Measurements from ENCODE around the gene GAS7.

GAS7 gene

GRCh38 chr17:10156077-10156435, 42.4 kb downstream of the GAS7 start:
- POLR2A ChIA-PET = no interaction called here

GRCh38 chr17:10155371-10156076, 42.9 kb downstream of the GAS7 start:
- TF ChIP-seq CTCF (IDR thresholded peaks at IDR 0.05; ENCODE audit: insufficient read depth, low read length, missing control alignments) = no peak

More at GRCh38 chr17:10156077-10156435, 42.4 kb downstream of the GAS7 start:
- CTCF ChIA-PET = no interaction called here
- DNase-seq (ENCODE audit: low read depth, low spot score) = no peak
- no peak for TF ChIP-seq CTCF (IDR thresholded peaks at IDR 0.05; ENCODE audit: insufficient read depth, low read length, missing control alignments)
- H3K4me3 ChIP-seq (ENCODE audit: low read depth, low read length) = no peak overlapping the region

GRCh38 chr17:10151667-10152496, 46.5 kb downstream of the GAS7 start:
- H3K4me3 ChIP-seq (ENCODE audit: low read depth, low read length) = no peak overlapping the region
- ChIA-PET POLR2A (no interaction called here), CTCF (interaction anchor here (0.8 to 1.5 kb wide), 2 partner anchors 10 to 37 kb away, joined by 3 read pairs; no protein-coding TSS in a partner anchor)
- no peak for DNase-seq (ENCODE audit: low read depth, low spot score)
- TF ChIP-seq CTCF (IDR thresholded peaks at IDR 0.05; ENCODE audit: insufficient read depth, low read length, missing control alignments) = no peak

More at GRCh38 chr17:10155371-10156076, 42.9 kb downstream of the GAS7 start:
- ChIA-PET CTCF (no interaction called here), POLR2A (no interaction called here)
- H3K4me3 ChIP-seq (ENCODE audit: low read depth, low read length) = no peak overlapping the region
- no peak for DNase-seq (ENCODE audit: low read depth, low spot score)

GRCh38 chr17:10149573-10150399, 48.6 kb downstream of the GAS7 start:
- H3K4me3 ChIP-seq (ENCODE audit: low read depth, low read length) = no peak overlapping the region
- TF ChIP-seq CTCF (IDR thresholded peaks at IDR 0.05; ENCODE audit: insufficient read depth, low read length, missing control alignments) = no peak
- CTCF ChIA-PET = no interaction called here
- POLR2A ChIA-PET = no interaction called here
- no peak for DNase-seq (ENCODE audit: low read depth, low spot score)

GRCh38 chr17:10147761-10148415, 50.5 kb downstream of the GAS7 start:
- no peak for TF ChIP-seq CTCF (IDR thresholded peaks at IDR 0.05; ENCODE audit: insufficient read depth, low read length, missing control alignments)
- H3K4me3 ChIP-seq (ENCODE audit: low read depth, low read length) = no peak overlapping the region
- no peak for DNase-seq (ENCODE audit: low read depth, low spot score)
- CTCF ChIA-PET = interaction anchor here (0.9 to 1.1 kb wide), 2 partner anchors 11 to 13 kb away, joined by 3 to 4 read pairs; no protein-coding TSS in a partner anchor
- POLR2A ChIA-PET = no interaction called here
